HCT116 (cell line): ENCODE measurements around the gene SLK. TPM values are rescaled to one million over a fixed set of nuclear protein-coding genes. Genes with fewer than 3 reads are reported as not detected.

ENCODE experiments used
- ATAC-seq: fragments of 200-7000 bp; cut with Tn5 transposase; 2 replicates; pipeline ENCODE4 v1.9.1; 2020; ENCODE audit warnings: mild to moderate bottlenecking, moderate library complexity
- BruUV-seq: library from RNA; stranded (reverse); fragments of 400-500 nt; replicated peaks from 2 replicates; lab custom pipeline; 2021; lab: Mats Ljungman, UMichigan
- CTCF ChIA-PET: fragments of 300-600 bp; sonication (Branson Sonifier 250); formaldehyde crosslinking; loops from one replicate; lab custom pipeline; 2021; ENCODE audit warnings: antibody characterized with exemption; lab: Charles Lee
- POLR2A ChIA-PET: fragments of 300-600, 350-600 bp; sonication (Branson Sonifier 250); formaldehyde crosslinking; loops from one replicate; lab custom pipeline; 2021; ENCODE audit warnings: antibody characterized with exemption; lab: Charles Lee
- RAD21 ChIA-PET, 2 experiments: fragments of 300-600 bp; sonication (Branson Sonifier 250); formaldehyde crosslinking; loops; one replicate each; lab custom pipeline; 2023; ENCODE audit warnings: low total read pairs in 2 of 2; ENCODE audit not compliant: uncharacterized antibody in 2 of 2, unreplicated experiment in 2 of 2, low non-redundant PET in 1 of 2; lab: Charles Lee
- DNase-seq: peaks from one replicate; pipeline ENCODE4 v3.0.0-alpha.2; 2010; ENCODE audit warnings: low read depth, low spot score
- H2AFZ ChIP-seq: fragments of 200-600 bp; shearing (Covaris generic), sonication (generic); 2 replicates; pipeline ENCODE4 v1.6.1; 2017; ENCODE audit warnings: low read depth, mixed run types, mixed read lengths, antibody characterized with exemption, low read length; ENCODE audit not compliant: poor library complexity, severe bottlenecking
- H3K27ac ChIP-seq: 2 replicates; pipeline ENCODE4 v1.5.1; 2012; ENCODE audit warnings: low read depth, low read length
- H3K27me3 ChIP-seq: fragments of 200-600 bp; sonication (generic); 2 replicates; pipeline ENCODE4 v1.6.1; 2016; ENCODE audit warnings: mixed run types, low read length, mixed read lengths; ENCODE audit not compliant: insufficient read depth
- H3K36me3 ChIP-seq, 2 experiments: fragments of 200-500 bp in 1 of 2; fragments of 200-600 bp in 1 of 2; sonication (Bioruptor generic) in 1 of 2; sonication (generic) in 1 of 2; 2 replicates each; pipeline versions ENCODE4 v1.5.1 to v1.6.1; 2014 to 2016; ENCODE audit warnings: low read length in 2 of 2, inconsistent platforms in 1 of 2, mixed read lengths in 1 of 2, mixed run types in 1 of 2; ENCODE audit not compliant: insufficient read depth in 2 of 2, control insufficient read depth in 1 of 2
- H3K4me1 ChIP-seq, 2 experiments: fragments of 200-600 bp in 1 of 2; sonication (generic) in 1 of 2; 2 replicates each; pipeline versions ENCODE4 v1.5.1 to v1.6.1; 2012 to 2017; ENCODE audit warnings: low read length in 2 of 2, inconsistent platforms in 1 of 2, mild to moderate bottlenecking in 1 of 2, mixed read lengths in 1 of 2, mixed run types in 1 of 2, moderate library complexity in 1 of 2; ENCODE audit not compliant: insufficient read depth in 2 of 2, control insufficient read depth in 1 of 2
- H3K4me2 ChIP-seq: fragments of 200-600 bp; sonication (generic); 2 replicates; pipeline ENCODE4 v1.6.1; 2017; ENCODE audit warnings: mixed run types, low read length, mixed read lengths
- H3K4me3 ChIP-seq, 2 experiments: fragments of 200-600 bp in 1 of 2; sonication (generic) in 1 of 2; replicated peaks in 1 of 2; 2 replicates each; pipeline ENCODE4 v1.5.1; 2011 to 2016; ENCODE audit warnings: low read length in 2 of 2, control low read depth in 1 of 2, low read depth in 1 of 2, mild to moderate bottlenecking in 1 of 2, mixed read lengths in 1 of 2, mixed run types in 1 of 2
- H3K79me2 ChIP-seq: fragments of 200-600 bp; sonication (generic); 2 replicates; pipeline ENCODE4 v1.6.1; 2017; ENCODE audit warnings: mild to moderate bottlenecking, mixed run types, low read length, moderate library complexity, mixed read lengths; ENCODE audit not compliant: insufficient read depth
- H3K9ac ChIP-seq: fragments of 200-600 bp; sonication (generic); 2 replicates; pipeline ENCODE4 v1.6.1; 2016; ENCODE audit warnings: low read length, mixed read lengths
- H3K9me2 ChIP-seq: fragments of 200-600 bp; sonication (generic), shearing (Covaris generic); 2 replicates; pipeline ENCODE4 v1.6.1; 2017; ENCODE audit warnings: mixed run types, mild to moderate bottlenecking, moderate library complexity; ENCODE audit not compliant: insufficient read depth
- H3K9me3 ChIP-seq, 2 experiments: fragments of 200-500 bp in 1 of 2; fragments of 200-600 bp in 1 of 2; sonication (Bioruptor generic) in 1 of 2; sonication (generic) in 1 of 2; 2 replicates each; pipeline ENCODE4 v1.6.1; 2014 to 2017; ENCODE audit warnings: low read length in 2 of 2, mixed read lengths in 2 of 2, inconsistent platforms in 1 of 2, low read depth in 1 of 2, mild to moderate bottlenecking in 1 of 2, mixed run types in 1 of 2, moderate library complexity in 1 of 2; ENCODE audit not compliant: control insufficient read depth in 1 of 2, insufficient read depth in 1 of 2
- H4K20me1 ChIP-seq: fragments of 200-600 bp; sonication (generic), shearing (Covaris generic); 2 replicates; pipeline ENCODE4 v1.6.1; 2017; ENCODE audit warnings: mixed run types, mild to moderate bottlenecking, moderate library complexity; ENCODE audit not compliant: insufficient read depth
- CBX3 ChIP-seq: IDR thresholded peaks from 2 replicates; pipeline ENCODE4 v1.6.1; 2012; ENCODE audit warnings: low read depth
- CEBPB ChIP-seq: IDR thresholded peaks from 2 replicates; pipeline ENCODE4 v1.6.1; 2012; ENCODE audit warnings: low read depth
- ELF1 ChIP-seq: IDR thresholded peaks from 2 replicates; pipeline ENCODE4 v1.6.1; 2012; ENCODE audit warnings: low read depth, borderline replicate concordance
- EZH2phosphoT487 ChIP-seq: fragments of 200-600 bp; IDR thresholded peaks from 2 replicates; pipeline ENCODE4 v1.6.1; 2018; ENCODE audit warnings: antibody characterized with exemption, borderline replicate concordance
- JUND ChIP-seq: IDR thresholded peaks from 2 replicates; pipeline ENCODE4 v1.6.1; 2012
- POLR2AphosphoS5 ChIP-seq: IDR thresholded peaks from 2 replicates; pipeline ENCODE4 v1.6.1; 2011; ENCODE audit warnings: mild to moderate bottlenecking, low read depth, low read length, moderate library complexity
- SIN3A ChIP-seq: IDR thresholded peaks from 2 replicates; pipeline ENCODE4 v1.6.1; 2012; ENCODE audit warnings: low read depth
- SP1 ChIP-seq: IDR thresholded peaks from 2 replicates; pipeline ENCODE4 v1.6.1; 2012; ENCODE audit warnings: low read depth
- SRF ChIP-seq: IDR thresholded peaks from 2 replicates; pipeline ENCODE4 v1.6.1; 2012; ENCODE audit warnings: low read depth
- TCF7L2 ChIP-seq: IDR thresholded peaks from 2 replicates; pipeline ENCODE4 v1.7.0; 2011; ENCODE audit warnings: borderline replicate concordance, inconsistent platforms; ENCODE audit not compliant: insufficient read depth, insufficient read length; ENCODE audit errors: extremely low read depth
- ZFX ChIP-seq: fragments of 450-650 bp; IDR thresholded peaks from 2 replicates; pipeline ENCODE4 v1.6.1; 2017
- ZNF274 ChIP-seq: fragments of 200-500 bp; sonication (Bioruptor generic); IDR thresholded peaks from 2 replicates; pipeline ENCODE4 v1.6.1; 2014; ENCODE audit warnings: mild to moderate bottlenecking, low read depth, low read length, inconsistent platforms
- intact Hi-C: fragments of 100-400 bp; cut with micrococcal nuclease; formaldehyde crosslinking; loops from 2 replicates; pipeline ENCODE4 v1.10.0; 2022
- total RNA-seq: library from RNA; stranded (reverse); gene quantifications from one replicate; pipeline ENCODE4 v1.2.1, GENCODE V29; 2021; ENCODE audit not compliant: unreplicated experiment
- TF ChIP-seq, protein P1 (sequence below), 3 experiments: fragments of 200-600 bp in 1 of 3; sonication (generic) in 1 of 3; IDR thresholded peaks in 2 of 3; conservative IDR thresholded peaks in 1 of 3; 2 replicates each; pipeline ENCODE4 v1.5.1; 2012 to 2017; ENCODE audit warnings: low read depth in 2 of 3, low read length in 2 of 3, antibody characterized with exemption in 1 of 3, borderline replicate concordance in 1 of 3, control low read depth in 1 of 3, mild to moderate bottlenecking in 1 of 3, mixed read lengths in 1 of 3, mixed run types in 1 of 3, moderate library complexity in 1 of 3; ENCODE audit not compliant: insufficient read depth in 1 of 3
- TF ChIP-seq, protein P2 (sequence below): IDR thresholded peaks from 2 replicates; pipeline ENCODE4 v1.6.1; 2012
- TF ChIP-seq, protein P3 (sequence below): IDR thresholded peaks from 2 replicates; pipeline ENCODE4 v1.6.1; 2012; ENCODE audit warnings: low read depth

SLK gene
- total RNA-seq, 1 experiment from 2014 or later, result 44.2 TPM

DNA sequence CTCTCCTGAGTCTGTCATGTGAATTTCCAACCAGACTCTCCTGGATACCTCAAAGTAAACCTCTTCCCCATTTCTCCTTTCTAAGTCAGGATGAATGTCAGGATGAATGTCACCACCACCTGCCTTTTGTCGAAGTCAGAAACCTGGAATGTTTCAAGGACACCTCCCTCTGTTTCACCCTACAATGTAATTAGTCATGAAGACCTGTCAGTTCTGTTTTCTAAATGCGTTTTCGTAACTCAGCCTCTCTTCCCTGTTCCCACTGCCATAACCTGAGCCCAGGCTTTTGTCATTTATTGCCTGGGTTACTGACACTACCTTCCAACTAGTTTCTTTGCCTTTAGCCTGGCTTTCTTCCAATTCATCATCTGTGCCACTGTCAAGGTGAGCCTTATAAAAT, 43.4 kb upstream of the SLK start:
- BruUV-seq, result no TSS peak
- Histone ChIP-seq H3K9me3 (no peaks in the 10 kb centered on the region), H3K4me3 (no peak overlapping the region), H4K20me1 (no peaks in the 10 kb centered on the region), H3K36me3 (no peaks in the 10 kb centered on the region), H3K9ac (no peak overlapping the region), H3K27ac (no peak overlapping the region), H2AFZ (peak overlapping the region; percentile 12), H3K4me2 (0 out of 2 replicates have a peak overlapping the region, but pooled peaks have one; percentile 8), H3K27me3 (no peaks in the 10 kb centered on the region), H3K79me2 (no peaks in the 10 kb centered on the region), H3K4me1 (peaks cover 11 to 36% of the 10 kb centered on the region in 2 experiments)
- ChIA-PET RAD21 (no interaction called here), POLR2A (no interaction called here), CTCF (no interaction called here)
- no peak for ATAC-seq
- intact Hi-C loops, result loop anchor here (5.0 kb wide), 1 partner anchor 44 kb away; the partner anchor contains the start of gene SLK
- TF ChIP-seq EZH2phosphoT487 (no peak), CBX3 (no peak), SRF (no peak), SP1 (no peak), JUND (no peak), ZFX (no peak), TCF7L2 (no peak)
- TF ChIP-seq, protein P1, sequence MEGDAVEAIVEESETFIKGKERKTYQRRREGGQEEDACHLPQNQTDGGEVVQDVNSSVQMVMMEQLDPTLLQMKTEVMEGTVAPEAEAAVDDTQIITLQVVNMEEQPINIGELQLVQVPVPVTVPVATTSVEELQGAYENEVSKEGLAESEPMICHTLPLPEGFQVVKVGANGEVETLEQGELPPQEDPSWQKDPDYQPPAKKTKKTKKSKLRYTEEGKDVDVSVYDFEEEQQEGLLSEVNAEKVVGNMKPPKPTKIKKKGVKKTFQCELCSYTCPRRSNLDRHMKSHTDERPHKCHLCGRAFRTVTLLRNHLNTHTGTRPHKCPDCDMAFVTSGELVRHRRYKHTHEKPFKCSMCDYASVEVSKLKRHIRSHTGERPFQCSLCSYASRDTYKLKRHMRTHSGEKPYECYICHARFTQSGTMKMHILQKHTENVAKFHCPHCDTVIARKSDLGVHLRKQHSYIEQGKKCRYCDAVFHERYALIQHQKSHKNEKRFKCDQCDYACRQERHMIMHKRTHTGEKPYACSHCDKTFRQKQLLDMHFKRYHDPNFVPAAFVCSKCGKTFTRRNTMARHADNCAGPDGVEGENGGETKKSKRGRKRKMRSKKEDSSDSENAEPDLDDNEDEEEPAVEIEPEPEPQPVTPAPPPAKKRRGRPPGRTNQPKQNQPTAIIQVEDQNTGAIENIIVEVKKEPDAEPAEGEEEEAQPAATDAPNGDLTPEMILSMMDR (IDR thresholded peaks at IDR 0.05 in 2 of 3, conservative IDR thresholded peaks at IDR 0.05 in 1 of 3; ENCODE audit: borderline replicate concordance in 1 of 3, insufficient read depth in 1 of 3, low read depth in 2 of 3, low read length in 2 of 3), result no peak
- TF ChIP-seq, all 23 proteins: peak for 0
- DNase-seq, result no peak
- no peaks in the 10 kb centered on the region for H3K9me2 ChIP-seq

DNA sequence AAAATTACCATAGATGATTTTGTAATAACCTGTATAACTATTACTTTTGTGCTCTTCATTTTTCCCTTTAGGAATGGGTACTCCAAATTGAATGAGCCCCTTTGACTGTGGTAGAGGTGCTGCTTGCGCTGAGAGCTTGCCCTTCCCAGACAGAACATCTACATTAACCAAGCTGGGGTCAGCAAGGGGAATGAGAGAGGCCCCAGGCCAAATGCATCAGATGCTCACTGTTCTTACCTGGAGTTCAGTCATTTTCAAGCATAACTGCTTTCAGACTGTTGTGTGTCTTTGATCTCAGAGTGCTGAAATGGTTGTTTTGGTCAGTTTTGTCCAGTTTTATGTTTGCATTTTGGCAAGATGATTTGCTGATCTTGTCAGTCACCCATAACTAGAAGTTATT, 41.3 kb upstream of the SLK start:
- CTCF ChIA-PET, result no interaction called here
- TF ChIP-seq POLR2AphosphoS5 (no peak), ELF1 (no peak), CEBPB (no peak), ZNF274 (no peak), SIN3A (no peak), TCF7L2 (no peak)
- TF ChIP-seq, protein P2, sequence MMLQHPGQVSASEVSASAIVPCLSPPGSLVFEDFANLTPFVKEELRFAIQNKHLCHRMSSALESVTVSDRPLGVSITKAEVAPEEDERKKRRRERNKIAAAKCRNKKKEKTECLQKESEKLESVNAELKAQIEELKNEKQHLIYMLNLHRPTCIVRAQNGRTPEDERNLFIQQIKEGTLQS, result no peak
- TF ChIP-seq, protein P3, sequence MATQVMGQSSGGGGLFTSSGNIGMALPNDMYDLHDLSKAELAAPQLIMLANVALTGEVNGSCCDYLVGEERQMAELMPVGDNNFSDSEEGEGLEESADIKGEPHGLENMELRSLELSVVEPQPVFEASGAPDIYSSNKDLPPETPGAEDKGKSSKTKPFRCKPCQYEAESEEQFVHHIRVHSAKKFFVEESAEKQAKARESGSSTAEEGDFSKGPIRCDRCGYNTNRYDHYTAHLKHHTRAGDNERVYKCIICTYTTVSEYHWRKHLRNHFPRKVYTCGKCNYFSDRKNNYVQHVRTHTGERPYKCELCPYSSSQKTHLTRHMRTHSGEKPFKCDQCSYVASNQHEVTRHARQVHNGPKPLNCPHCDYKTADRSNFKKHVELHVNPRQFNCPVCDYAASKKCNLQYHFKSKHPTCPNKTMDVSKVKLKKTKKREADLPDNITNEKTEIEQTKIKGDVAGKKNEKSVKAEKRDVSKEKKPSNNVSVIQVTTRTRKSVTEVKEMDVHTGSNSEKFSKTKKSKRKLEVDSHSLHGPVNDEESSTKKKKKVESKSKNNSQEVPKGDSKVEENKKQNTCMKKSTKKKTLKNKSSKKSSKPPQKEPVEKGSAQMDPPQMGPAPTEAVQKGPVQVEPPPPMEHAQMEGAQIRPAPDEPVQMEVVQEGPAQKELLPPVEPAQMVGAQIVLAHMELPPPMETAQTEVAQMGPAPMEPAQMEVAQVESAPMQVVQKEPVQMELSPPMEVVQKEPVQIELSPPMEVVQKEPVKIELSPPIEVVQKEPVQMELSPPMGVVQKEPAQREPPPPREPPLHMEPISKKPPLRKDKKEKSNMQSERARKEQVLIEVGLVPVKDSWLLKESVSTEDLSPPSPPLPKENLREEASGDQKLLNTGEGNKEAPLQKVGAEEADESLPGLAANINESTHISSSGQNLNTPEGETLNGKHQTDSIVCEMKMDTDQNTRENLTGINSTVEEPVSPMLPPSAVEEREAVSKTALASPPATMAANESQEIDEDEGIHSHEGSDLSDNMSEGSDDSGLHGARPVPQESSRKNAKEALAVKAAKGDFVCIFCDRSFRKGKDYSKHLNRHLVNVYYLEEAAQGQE, result no peak

More for the DNA sequence above, 41.3 kb upstream of the SLK start:
- POLR2A ChIA-PET, result no interaction called here
- intact Hi-C loops, result no loop called here
- Histone ChIP-seq H3K79me2 (no peaks in the 10 kb centered on the region), H3K9me3 (no peaks in the 10 kb centered on the region), H3K27me3 (no peaks in the 10 kb centered on the region), H3K4me2 (no peak overlapping the region), H4K20me1 (no peaks in the 10 kb centered on the region), H3K9ac (no peak overlapping the region), H2AFZ (no peak overlapping the region), H3K36me3 (no peaks in the 10 kb centered on the region), H3K4me3 (no peak overlapping the region), H3K4me1 (peaks cover 4 to 27% of the 10 kb centered on the region in 2 experiments; a peak in 3 of 4 replicates), H3K27ac (no peak overlapping the region), H3K9me2 (no peaks in the 10 kb centered on the region)
- no TSS peak for BruUV-seq
- RAD21 ChIA-PET, result no interaction called here
- ATAC-seq (no peak), DNase-seq (no peak)
